SK-N-MC (cell line): ENCODE measurements around the gene DIMT1.

Experiments used
- EZH2 ChIP-seq: fragments of 200-600 bp; sonication (generic); IDR thresholded peaks from one replicate; pipeline ENCODE4 v1.6.1; 2017; ENCODE audit warnings: antibody characterized with exemption
- POLR2AphosphoS5 ChIP-seq: IDR thresholded peaks from 2 replicates; pipeline ENCODE4 v1.6.1; 2012; ENCODE audit warnings: mild to moderate bottlenecking, low read depth, low read length, borderline replicate concordance

- TF ChIP-seq POLR2AphosphoS5: no peak
- no peak for TF ChIP-seq EZH2
Measured at GRCh38 chr5:62375627-62376026, 28.1 kb downstream of the DIMT1 start.
